Hepatocyte (in vitro differentiated cells): ENCODE data around the gene TUBB3.

Experiments used
- CTCF ChIP-seq: fragments of 200-600 bp; sonication (generic); IDR thresholded peaks from 2 replicates; pipeline ENCODE4 v1.5.1; 2016; ENCODE audit warnings: antibody characterized with exemption, mild to moderate bottlenecking; ENCODE audit not compliant: poor library complexity
- EZH2 ChIP-seq: fragments of 200-600 bp; sonication (generic); IDR thresholded peaks from 2 replicates; pipeline ENCODE4 v1.6.1; 2016; ENCODE audit warnings: antibody characterized with exemption, mild to moderate bottlenecking, borderline replicate concordance
- EZH2phosphoT487 ChIP-seq: fragments of 200-600 bp; sonication (generic); IDR thresholded peaks from one replicate; pipeline ENCODE4 v1.6.1; 2018; ENCODE audit warnings: antibody characterized with exemption, mild to moderate bottlenecking, low read depth, moderate library complexity; ENCODE audit not compliant: unreplicated experiment, severe bottlenecking

GRCh38 chr16:89960966-89961365, 37.8 kb downstream of the TUBB3 start:
- TF ChIP-seq CTCF (no peak), EZH2 (no peak), EZH2phosphoT487 (no peak)
